TTC549 (cell line): ENCODE data around the gene PARP1.
"Not testable (repeated sequence)": the region's sequence is repeated elsewhere in the genome, so short reads cannot be mapped to it uniquely, and the experiment has no call there.

Source experiments
- FAIRE-seq: peaks from 2 replicates; lab custom pipeline; 2012; peaks lifted over from hg19 to GRCh38; lab: Jason Lieb, UNC

PARP1 gene

DNA sequence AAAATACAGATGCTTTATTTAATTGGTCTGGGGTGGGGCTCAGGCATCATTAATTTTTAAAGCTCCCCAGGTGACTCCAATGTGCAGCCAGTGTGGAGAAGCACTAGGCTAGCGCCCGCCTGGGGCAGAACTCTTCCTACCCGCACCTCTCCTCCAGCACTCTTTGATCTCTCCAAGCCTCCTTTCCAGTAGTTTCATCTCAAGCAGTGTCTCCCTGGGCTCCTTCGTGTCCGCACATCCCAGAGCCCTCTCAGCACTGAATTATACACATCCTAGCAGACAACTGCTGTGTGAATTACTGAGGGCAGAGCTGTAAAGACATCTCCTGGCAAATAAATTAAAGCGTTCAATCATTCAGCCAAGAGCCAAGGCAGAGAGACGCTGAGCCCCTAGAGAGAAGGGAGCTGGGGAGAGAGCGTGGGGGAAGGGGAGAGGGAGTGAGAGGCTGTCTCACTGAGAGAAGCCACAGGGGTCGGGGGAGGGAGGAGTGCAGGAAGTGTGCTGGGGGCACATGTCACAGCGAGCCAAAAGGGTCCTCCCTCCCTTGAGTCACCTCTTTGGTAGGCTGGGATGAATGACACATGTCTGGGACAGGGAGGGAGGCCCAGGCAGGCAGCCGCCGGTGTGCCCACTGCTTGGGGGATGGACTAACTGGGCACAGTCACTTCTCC, 21.0 kb upstream of the PARP1 start:
- no peak for FAIRE-seq

DNA sequence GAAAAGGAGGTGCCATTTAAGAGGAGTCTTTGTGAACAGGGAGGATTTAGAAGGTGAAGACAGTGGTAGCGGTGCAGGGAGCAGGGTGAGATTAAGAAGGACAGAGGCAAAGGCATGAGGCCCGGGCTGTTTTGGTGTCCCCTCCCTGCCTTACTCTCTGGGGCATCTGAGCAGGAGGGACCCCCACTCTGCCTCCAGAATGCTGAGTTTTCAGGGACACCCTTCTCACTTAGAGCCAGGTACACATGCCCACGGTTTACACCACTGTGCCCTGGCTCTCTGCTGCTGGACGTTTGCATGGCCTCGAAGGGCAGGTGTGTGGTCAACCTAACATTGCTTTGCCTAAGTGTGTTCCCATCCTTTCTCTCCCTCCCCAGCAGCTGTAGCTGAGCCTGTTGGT, 20.5 kb upstream of the PARP1 start:
- no peak for FAIRE-seq

DNA sequence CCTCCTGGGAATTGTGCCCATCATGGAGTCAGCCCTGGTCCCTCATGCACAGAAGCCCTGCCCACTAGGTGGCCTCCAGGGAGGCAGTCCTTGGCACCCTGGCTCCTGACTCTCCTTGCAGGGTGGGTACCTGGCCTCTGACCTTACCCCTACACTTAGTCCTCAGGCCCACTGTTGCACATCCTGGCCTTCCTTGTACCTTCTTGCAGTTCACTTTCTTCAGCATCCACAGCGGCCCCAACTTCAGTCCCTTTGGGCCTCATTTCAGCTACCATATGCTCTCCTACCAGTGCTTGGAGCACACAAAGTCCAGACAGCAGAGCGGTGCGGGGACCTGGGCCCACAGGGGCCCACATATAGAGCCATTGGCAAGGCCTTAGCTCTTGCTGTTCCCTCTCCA, 19.2 kb upstream of the PARP1 start:
- FAIRE-seq, result no peak

DNA sequence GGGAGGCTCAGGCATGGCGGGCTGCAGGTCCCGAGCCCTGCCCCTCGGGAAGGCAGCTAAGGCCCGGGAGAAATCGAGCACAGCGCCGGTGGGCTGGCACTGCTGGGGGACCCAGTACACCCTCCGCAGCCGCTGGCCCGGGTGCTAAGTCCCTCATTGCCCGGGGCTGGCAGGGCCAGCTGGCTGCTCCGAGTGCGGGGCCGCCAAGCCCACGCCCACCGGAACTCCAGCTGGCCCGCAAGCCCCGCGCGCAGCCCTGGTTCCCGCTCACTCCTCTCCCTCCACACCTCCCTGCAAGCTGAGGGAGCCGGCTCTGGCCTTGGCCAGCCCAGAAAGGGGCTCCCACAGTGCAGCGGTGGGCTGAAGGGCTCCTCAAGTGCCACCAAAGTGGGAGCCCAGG, 18.5 kb upstream of the PARP1 start:
- not testable (repeated sequence) for FAIRE-seq

DNA sequence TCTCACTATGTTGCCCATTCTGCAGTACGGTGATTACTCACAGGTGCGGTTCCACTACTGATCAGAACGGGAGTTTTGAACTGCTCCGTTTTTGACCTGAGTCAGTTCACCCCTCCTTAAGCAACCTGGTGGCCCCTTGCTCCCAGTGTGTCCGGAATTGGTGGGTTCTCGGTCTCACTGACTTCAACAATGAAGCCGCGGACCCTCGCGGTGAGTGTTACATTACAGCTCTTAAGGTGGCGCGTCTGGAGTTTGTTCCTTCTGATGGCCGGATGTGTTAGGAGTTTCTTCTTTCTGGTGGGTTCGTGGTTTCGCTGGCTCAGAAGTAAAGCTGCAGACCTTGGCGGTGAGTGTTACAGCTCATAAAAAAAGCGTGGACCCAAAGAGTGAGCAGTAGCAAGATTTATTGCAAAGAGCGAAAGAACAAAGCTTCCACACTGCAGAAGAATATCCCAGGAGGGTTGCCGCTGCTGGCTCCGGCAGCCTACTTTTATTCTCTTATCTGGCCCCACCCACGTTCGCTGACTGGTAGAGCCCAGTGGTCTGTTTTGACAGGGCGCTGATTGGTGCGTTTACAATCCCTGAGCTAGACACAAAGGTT, 17.6 kb upstream of the PARP1 start:
- FAIRE-seq, result no peak

GRCh38 chr1:226425004-226425378, 17.1 kb upstream of the PARP1 start:
- no peak for FAIRE-seq

- FAIRE-seq, result peak; percentile 91
Observed at GRCh38 chr1:226424221-226425003, 16.5 kb upstream of the PARP1 start.

DNA sequence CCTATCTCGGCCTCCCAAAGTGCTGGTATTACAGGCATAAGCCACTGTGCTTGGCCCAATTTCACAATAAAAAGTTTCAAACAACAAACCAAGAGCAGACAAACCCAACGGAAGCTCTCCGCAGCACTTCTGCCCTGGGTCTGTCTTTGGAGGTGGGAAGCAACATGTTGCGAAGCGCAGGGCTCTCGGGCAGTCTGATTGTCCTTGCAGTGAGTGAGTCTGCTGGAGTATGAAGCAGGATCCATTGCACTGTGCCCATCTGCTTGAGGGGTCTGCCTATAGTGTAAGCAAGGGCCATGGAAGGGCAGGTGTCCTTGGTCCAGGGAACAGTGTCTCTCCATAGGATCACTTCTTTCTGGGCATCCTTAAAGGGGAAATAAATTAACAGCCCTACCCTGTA, 14.6 kb upstream of the PARP1 start:
- FAIRE-seq, result no peak

DNA sequence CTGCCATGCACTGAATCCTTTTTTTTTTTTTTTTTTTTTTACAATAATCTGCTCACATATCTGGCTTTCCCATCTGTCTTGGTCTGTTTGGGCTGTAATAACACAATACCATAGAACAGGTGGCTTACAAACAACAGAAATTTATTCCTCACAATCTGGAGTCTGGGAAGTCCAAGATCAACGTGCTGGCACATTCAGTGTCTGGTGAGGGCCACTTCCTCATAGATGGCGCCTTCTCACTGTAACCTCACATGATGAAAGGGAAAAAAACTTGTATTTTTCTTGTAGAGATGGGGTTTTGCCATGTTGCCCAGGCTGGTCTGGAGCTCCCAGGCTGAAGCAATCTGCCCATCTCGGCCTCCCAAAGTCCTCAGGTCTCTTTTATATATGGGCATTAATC, 13.0 kb upstream of the PARP1 start:
- no peak for FAIRE-seq

DNA sequence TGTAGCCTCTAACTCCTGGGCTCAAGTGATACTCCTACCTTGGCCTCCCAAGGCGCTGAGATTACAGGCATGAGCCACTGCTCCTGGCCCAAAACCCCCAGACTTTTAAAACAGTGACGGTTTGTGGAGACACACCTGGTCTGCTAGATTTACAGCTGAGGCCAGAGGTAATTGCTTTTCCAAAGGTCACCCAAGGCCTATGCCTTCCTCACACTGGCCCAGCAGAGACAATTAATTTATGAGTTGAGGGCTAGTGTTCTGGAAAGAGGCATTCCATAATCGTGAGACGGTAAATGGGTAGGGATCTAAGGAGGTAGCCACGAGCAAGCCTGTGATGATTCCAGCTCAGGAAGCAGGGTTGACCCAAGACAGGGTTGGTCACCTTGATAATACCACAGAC, 12.4 kb upstream of the PARP1 start:
- FAIRE-seq, result no peak

DNA sequence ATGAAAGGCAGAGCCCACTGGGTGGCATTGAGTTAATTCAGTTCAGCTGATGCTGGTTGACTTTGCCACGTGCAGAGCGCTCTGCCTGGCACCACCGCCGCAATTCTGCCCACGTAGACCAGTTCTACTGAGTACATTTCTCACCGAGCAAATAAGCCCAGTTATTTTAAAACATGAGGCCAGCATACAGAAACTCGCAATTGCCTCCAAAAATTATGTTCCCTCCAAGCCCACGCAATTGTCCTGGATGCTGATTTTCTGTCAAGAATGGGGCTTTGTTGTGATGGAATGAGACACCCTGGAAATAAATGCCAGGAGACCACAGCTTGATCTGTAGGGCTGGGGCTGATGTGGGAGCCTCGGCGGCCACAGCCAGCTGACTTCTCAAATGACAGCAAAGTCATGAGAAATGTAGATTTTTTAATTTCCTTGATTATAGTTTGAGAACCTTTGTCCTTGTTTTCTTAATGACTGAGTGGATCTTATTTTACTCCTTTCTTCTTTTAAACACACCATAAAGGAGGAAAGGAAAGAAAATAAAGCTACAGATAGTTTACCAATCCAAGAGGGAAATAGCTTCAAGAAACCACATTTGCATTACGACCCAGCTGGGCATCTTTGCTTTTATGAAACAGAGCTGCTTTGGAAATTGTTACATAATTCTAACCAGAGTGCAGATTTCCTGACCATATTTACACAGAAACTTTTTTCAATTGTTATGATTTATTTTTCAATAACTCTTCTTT, 11.6 kb upstream of the PARP1 start:
- FAIRE-seq, result no peak

GRCh38 chr1:226417830-226418546, 10.1 kb upstream of the PARP1 start:
- FAIRE-seq, result no peak

- no peak for FAIRE-seq
Observed at GRCh38 chr1:226417350-226417749, 9.5 kb upstream of the PARP1 start.

- no peak for FAIRE-seq
Observed at GRCh38 chr1:226414098-226414698, 6.3 kb upstream of the PARP1 start.

DNA sequence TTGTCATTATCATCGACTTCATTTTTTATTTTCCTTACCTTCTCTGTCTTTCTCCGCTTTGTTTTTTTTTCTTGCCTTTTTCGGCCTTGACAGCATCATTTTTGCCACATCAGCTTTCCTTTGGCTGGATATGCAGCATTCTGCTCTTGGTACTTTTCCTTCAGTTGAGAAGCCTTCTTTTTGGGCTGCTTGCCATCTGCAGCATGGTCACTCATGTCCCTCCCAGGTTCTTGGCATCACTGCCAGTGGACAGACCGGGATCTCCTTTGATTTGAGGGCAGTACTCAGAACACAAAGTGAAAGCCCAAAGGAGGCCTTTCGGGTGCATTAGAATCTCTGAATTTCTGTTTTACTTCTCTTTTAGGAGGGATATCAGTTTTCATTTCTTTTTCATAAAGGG, 3.7 kb upstream of the PARP1 start:
- FAIRE-seq, result no peak

- FAIRE-seq, result no peak
Observed at GRCh38 chr1:226410958-226411357, 3.1 kb upstream of the PARP1 start.

GRCh38 chr1:226409392-226409791, 1.5 kb upstream of the PARP1 start:
- FAIRE-seq, result no peak

GRCh38 chr1:226408285-226409184, 642 bp upstream of the PARP1 start:
- no peak for FAIRE-seq

- FAIRE-seq, result no peak
Observed at GRCh38 chr1:226407199-226407496, 745 bp downstream of the PARP1 start.

GRCh38 chr1:226406401-226406881, 1.5 kb downstream of the PARP1 start:
- no peak for FAIRE-seq
